DND-41 (cell line): ENCODE data around the gene SCAF8.

ENCODE experiments used
- ATAC-seq: fragments of 200-7000 bp; cut with Tn5 transposase; 3 replicates; pipeline ENCODE4 v1.9.1; 2021; ENCODE audit warnings: low read depth; ENCODE audit not compliant: insufficient read depth
- DNase-seq: peaks from one replicate; pipeline ENCODE4 v3.0.0-alpha.2; 2020
- H2AFZ ChIP-seq: 2 replicates; pipeline ENCODE4 v1.6.0; 2012; ENCODE audit warnings: low read depth, low read length
- H3K27ac ChIP-seq: 2 replicates; pipeline ENCODE4 v1.5.1; 2012; ENCODE audit warnings: low read length, inconsistent platforms
- H3K27me3 ChIP-seq: fragments of 200-600 bp; sonication (generic); 2 replicates; pipeline ENCODE4 v1.6.0; 2012; ENCODE audit warnings: low read length, mild to moderate bottlenecking, inconsistent platforms; ENCODE audit not compliant: insufficient read depth, poor library complexity
- H3K36me3 ChIP-seq: 2 replicates; pipeline ENCODE4 v1.5.1; 2012; ENCODE audit warnings: low read length, inconsistent platforms; ENCODE audit not compliant: insufficient read depth
- H3K4me1 ChIP-seq: 2 replicates; pipeline ENCODE4 v1.5.1; 2012; ENCODE audit warnings: mild to moderate bottlenecking, low read length; ENCODE audit not compliant: insufficient read depth
- H3K4me2 ChIP-seq: 2 replicates; pipeline ENCODE4 v1.6.0; 2012; ENCODE audit warnings: mild to moderate bottlenecking, moderate library complexity, low read length, inconsistent platforms; ENCODE audit not compliant: insufficient read depth
- H3K4me3 ChIP-seq, 2 experiments: fragments of 200-600 bp in 1 of 2; shearing (Covaris generic) in 1 of 2; 2 replicates each; pipeline ENCODE4 v1.5.1; 2012 to 2016; ENCODE audit warnings: inconsistent platforms in 2 of 2, low read length in 2 of 2, mild to moderate bottlenecking in 2 of 2, low read depth in 1 of 2, moderate library complexity in 1 of 2
- H3K79me2 ChIP-seq: 2 replicates; pipeline ENCODE4 v1.6.0; 2012; ENCODE audit warnings: low read length, inconsistent platforms; ENCODE audit not compliant: insufficient read depth
- H3K9ac ChIP-seq: 2 replicates; pipeline ENCODE4 v1.6.0; 2012; ENCODE audit warnings: low read depth, mild to moderate bottlenecking, inconsistent platforms, low read length, moderate library complexity
- H3K9me3 ChIP-seq: 2 replicates; pipeline ENCODE4 v1.5.1; 2012; ENCODE audit warnings: low read length, moderate library complexity, mild to moderate bottlenecking, inconsistent platforms; ENCODE audit not compliant: insufficient read depth, severe bottlenecking
- H4K20me1 ChIP-seq: 2 replicates; pipeline ENCODE4 v1.6.0; 2012; ENCODE audit warnings: low read length; ENCODE audit not compliant: insufficient read depth
- EZH2 ChIP-seq: IDR thresholded peaks from 3 replicates; pipeline ENCODE4 v1.6.1; 2012; ENCODE audit warnings: borderline replicate concordance, low read depth, mild to moderate bottlenecking, moderate library complexity, low read length, inconsistent platforms; ENCODE audit not compliant: severe bottlenecking
- TF ChIP-seq, protein P1 (sequence below): IDR thresholded peaks from 2 replicates; pipeline ENCODE4 v1.5.1; 2012; ENCODE audit warnings: borderline replicate concordance, low read length, moderate library complexity, mild to moderate bottlenecking; ENCODE audit not compliant: poor library complexity, severe bottlenecking; ENCODE audit errors: extremely low read depth

Gene SCAF8

DNA sequence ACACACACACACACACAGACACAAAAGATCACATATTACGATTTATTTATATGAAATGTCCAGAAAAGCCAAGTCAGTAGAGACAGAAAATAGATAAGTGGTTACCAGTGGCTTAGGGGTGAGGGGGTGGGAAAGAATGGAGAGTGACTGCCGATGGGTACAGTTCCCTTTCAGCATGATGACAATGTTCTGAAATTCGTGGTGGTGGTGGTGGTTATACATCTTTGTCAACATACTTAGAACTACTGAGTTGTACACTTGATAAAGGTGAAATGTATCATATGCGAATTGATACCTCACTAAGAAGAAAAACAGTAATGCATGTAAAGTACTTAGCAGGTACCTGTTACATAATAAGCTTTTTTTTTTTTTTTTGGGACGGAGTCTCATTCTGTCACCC lies 124.3 kb downstream of the SCAF8 start:
- H3K4me3 ChIP-seq: no peak overlapping the region
- no peaks in the 10 kb centered on the region for H3K27me3 ChIP-seq
- DNase-seq (no peak), ATAC-seq (no peak)
- peaks cover 38% of the 10 kb centered on the region for H3K79me2 ChIP-seq
- H3K4me1 ChIP-seq: no peaks in the 10 kb centered on the region
- H3K4me2 ChIP-seq: no peak overlapping the region
- H2AFZ ChIP-seq: no peak overlapping the region
- H3K36me3 ChIP-seq: peaks cover 16% of the 10 kb centered on the region; the same call in 1 of the 2 replicates
- H3K9ac ChIP-seq: no peak overlapping the region
- H4K20me1 ChIP-seq: peaks cover 4% of the 10 kb centered on the region; the same call in 1 of the 2 replicates
- no peak overlapping the region for H3K27ac ChIP-seq
- no peak for TF ChIP-seq EZH2
- TF ChIP-seq, protein P1, sequence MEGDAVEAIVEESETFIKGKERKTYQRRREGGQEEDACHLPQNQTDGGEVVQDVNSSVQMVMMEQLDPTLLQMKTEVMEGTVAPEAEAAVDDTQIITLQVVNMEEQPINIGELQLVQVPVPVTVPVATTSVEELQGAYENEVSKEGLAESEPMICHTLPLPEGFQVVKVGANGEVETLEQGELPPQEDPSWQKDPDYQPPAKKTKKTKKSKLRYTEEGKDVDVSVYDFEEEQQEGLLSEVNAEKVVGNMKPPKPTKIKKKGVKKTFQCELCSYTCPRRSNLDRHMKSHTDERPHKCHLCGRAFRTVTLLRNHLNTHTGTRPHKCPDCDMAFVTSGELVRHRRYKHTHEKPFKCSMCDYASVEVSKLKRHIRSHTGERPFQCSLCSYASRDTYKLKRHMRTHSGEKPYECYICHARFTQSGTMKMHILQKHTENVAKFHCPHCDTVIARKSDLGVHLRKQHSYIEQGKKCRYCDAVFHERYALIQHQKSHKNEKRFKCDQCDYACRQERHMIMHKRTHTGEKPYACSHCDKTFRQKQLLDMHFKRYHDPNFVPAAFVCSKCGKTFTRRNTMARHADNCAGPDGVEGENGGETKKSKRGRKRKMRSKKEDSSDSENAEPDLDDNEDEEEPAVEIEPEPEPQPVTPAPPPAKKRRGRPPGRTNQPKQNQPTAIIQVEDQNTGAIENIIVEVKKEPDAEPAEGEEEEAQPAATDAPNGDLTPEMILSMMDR: no peak
- H3K9me3 ChIP-seq: no peaks in the 10 kb centered on the region

DNA sequence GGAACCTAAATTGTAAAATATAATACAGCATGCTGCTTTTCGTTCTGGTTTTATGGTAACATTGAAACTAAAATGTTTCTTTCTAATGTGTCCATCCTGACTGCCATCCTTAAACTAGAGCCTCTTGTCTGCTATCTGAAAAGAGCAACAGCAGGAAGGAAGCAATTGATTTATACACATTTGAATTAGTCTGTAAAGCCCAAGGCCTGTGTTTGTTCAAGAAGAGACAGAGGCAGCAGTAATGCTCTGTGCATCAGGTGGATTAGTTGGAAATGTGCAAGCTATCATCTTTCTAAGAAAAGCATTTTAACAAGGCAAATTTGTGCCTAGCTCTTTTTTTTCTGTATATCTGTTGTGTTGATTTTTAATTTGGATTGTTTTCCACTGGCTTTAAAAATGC lies 128.6 kb downstream of the SCAF8 start:
- no peak for DNase-seq
- no peak for ATAC-seq
- H3K9ac ChIP-seq: no peak overlapping the region
- peaks cover 15% of the 10 kb centered on the region; the same call in 1 of the 2 replicates for H4K20me1 ChIP-seq
- no peaks in the 10 kb centered on the region; the same call in 1 of the 2 replicates for H3K4me1 ChIP-seq
- H2AFZ ChIP-seq: no peak overlapping the region
- peaks cover 5% of the 10 kb centered on the region; the same call in 1 of the 2 replicates for H3K36me3 ChIP-seq
- H3K79me2 ChIP-seq: peaks cover 18% of the 10 kb centered on the region; the same call in 1 of the 2 replicates
- H3K27me3 ChIP-seq: no peaks in the 10 kb centered on the region
- no peak overlapping the region for H3K27ac ChIP-seq
- TF ChIP-seq, protein P1: no peak
- no peak for TF ChIP-seq EZH2
- H3K4me3 ChIP-seq: no peak overlapping the region
- H3K4me2 ChIP-seq: no peak overlapping the region
- no peaks in the 10 kb centered on the region for H3K9me3 ChIP-seq

- Histone ChIP-seq H3K36me3 (peaks cover 5% of the 10 kb centered on the region; the same call in 1 of the 2 replicates), H4K20me1 (peaks cover 15% of the 10 kb centered on the region; the same call in 1 of the 2 replicates), H3K9ac (no peak overlapping the region), H3K79me2 (peaks cover 12% of the 10 kb centered on the region; the same call in 1 of the 2 replicates), H3K4me2 (no peak overlapping the region), H2AFZ (no peak overlapping the region), H3K27me3 (no peaks in the 10 kb centered on the region), H3K9me3 (no peaks in the 10 kb centered on the region), H3K4me3 (no peak overlapping the region), H3K27ac (no peak overlapping the region), H3K4me1 (no peaks in the 10 kb centered on the region; the same call in 1 of the 2 replicates)
- no peak for ATAC-seq
- DNase-seq: no peak
- TF ChIP-seq, protein P1: no peak
- TF ChIP-seq EZH2: no peak
These were observed 129.3 kb downstream of the SCAF8 start for GRCh38 chr6:154862536-154862935.
